Adrenal gland (tissue), 5 donors: ENCODE measurements around the gene AAR2.

Experiments
- CTCF ChIP-seq, 6 experiments: fragments of 450-650 bp in 4 of 6; fragments of 200-600 bp in 2 of 6; sonication (generic) in 1 of 6; IDR thresholded peaks; 1 replicate in 5 of 6; 2 replicates in 1 of 6; pipeline versions ENCODE4 v1.5.1 to v1.8.0; 2016 to 2021; ENCODE audit warnings: antibody characterized with exemption in 6 of 6, mild to moderate bottlenecking in 2 of 6, moderate library complexity in 1 of 6
- POLR2A ChIP-seq, 2 donors: fragments of 450-650 bp; IDR thresholded peaks; one replicate each; pipeline ENCODE4 v1.6.1; 2017; ENCODE audit warnings: antibody characterized with exemption in 2 of 2, mild to moderate bottlenecking in 2 of 2, moderate library complexity in 1 of 2
- donor health status: DM: no; HTN: no; CAD: no.

- peak in 4 of 6 experiments; percentile 6 to 32 (median 28) for TF ChIP-seq CTCF (IDR thresholded peaks at IDR 0.05)
- no peak for TF ChIP-seq POLR2A (IDR thresholded peaks at IDR 0.05)
Measured at GRCh38 chr20:36273414-36274180, 37.3 kb downstream of the AAR2 start.
